GM19324 (cell line): ENCODE data around the gene HPGD.
"Not testable (repeated sequence)": the region's sequence is repeated elsewhere in the genome, so short reads cannot be mapped to it uniquely, and the experiment has no call there.

ENCODE experiments used
- ATAC-seq: cut with Tn5 transposase; IDR thresholded peaks from one replicate; pipeline ENCODE4 v1.9.1; 2021; ENCODE audit warnings: mild to moderate bottlenecking, moderate library complexity; ENCODE audit not compliant: unreplicated experiment, low FRiP score

The HPGD gene

DNA sequence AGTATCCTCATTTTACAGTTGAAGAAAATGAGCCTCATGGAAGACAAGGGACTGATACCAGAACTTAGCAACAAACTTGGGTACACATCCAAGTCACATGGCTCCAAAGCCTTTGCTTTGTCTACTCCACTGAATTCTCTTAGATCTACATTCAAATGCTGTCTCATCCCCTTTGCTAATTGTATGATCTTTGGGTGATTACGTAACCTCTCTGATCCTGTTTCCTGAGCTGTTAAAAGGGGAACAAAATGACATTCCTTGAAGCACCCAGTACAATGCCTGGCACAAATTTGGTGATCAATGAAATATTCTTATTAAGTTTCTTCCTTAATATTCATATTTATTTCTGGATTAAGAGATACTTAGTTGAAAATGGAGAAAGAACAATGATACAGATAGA lies 5.9 kb upstream of the HPGD start:
- ATAC-seq: no peak

DNA sequence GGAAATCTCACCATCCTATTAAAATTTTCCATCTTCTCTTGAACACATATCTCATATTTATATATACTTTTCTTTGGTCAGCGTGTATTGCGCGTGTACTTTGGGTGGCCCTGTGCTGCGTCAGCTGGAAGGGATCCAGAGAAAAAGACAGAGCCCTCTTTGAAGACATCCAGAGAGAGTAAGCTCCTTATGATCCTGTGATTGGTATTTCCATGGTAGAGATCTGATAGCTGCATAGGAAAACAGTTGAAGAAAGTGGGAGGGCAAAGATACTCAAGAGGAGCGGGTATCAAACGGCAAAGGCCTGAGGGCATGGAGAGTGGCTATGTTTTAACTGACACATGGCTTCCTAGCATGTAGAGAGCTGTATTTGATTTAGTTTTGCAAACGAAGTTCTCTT lies 4.4 kb upstream of the HPGD start:
- ATAC-seq: no peak

- ATAC-seq: no peak
Measured at GRCh38 chr4:174524242-174524641, 2.0 kb upstream of the HPGD start.

DNA sequence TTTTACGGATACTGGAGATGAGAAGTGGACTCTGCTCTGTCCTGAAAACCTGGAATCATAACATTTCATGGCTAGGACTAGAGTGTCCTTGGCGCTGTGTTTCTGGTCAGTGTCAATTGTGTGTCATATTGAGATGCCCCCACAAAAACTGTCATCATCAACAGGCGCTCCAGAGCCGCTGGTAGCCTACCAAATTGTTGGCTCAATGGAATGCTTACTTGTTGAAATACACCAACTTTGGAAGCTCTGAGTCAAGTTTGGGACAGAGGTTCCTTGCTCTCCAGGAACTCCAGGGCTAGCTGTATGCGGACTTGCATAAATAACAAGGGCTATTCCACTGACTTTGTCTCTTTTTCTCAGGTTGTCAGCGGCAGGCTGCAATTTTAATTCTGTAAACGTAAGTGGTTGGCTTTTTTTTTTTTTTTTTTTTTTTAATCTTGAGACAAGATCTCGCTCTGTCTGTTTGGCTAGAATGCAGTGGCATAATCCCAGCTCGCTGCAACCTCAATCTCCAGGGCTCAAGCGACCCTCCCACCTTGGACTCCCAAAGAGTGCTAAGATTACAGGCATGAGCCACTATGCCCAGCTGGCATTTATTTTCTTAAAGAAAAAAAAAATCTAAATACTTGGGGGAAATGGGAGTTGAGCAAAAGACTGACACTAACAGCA lies 871 bp upstream of the HPGD start:
- ATAC-seq: no peak

DNA sequence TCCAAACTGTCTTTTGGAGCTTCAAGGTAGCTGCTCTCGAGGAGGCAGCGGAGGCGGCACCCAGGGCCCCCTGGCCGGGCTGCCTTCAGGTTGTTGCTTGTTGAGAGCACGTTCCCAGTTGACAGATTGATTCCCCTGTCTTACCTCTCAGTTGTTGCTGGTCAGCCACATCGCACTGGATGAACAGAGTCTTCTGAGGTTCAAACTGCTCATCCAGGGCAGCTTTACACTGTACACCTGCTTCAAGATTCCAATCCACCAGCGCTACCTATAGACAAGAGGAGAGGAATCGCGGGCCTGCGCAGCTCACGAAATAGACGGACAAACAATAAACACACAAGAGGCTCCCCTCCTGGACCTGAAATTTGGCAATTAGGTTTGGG lies 497 bp downstream of the HPGD start:
- ATAC-seq: peak; percentile 53

DNA sequence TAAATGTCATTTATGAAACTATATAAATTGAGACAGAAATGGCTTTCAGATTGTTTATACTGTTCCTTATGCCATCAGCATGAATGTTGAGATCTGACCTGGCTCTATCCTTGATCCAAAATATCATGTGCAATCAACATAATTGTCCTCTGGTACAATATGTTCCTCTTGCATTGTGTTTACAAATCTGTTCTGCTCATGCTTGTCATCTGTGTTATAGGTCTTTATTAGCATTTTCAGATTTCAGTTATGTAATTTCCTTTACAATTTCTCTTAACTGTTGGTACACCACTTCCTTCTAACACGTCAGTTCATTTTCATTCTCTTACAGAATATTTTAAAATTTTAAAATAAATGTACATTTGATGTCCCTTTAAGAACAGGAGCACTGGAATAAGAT lies 1.6 kb downstream of the HPGD start:
- ATAC-seq: no peak

DNA sequence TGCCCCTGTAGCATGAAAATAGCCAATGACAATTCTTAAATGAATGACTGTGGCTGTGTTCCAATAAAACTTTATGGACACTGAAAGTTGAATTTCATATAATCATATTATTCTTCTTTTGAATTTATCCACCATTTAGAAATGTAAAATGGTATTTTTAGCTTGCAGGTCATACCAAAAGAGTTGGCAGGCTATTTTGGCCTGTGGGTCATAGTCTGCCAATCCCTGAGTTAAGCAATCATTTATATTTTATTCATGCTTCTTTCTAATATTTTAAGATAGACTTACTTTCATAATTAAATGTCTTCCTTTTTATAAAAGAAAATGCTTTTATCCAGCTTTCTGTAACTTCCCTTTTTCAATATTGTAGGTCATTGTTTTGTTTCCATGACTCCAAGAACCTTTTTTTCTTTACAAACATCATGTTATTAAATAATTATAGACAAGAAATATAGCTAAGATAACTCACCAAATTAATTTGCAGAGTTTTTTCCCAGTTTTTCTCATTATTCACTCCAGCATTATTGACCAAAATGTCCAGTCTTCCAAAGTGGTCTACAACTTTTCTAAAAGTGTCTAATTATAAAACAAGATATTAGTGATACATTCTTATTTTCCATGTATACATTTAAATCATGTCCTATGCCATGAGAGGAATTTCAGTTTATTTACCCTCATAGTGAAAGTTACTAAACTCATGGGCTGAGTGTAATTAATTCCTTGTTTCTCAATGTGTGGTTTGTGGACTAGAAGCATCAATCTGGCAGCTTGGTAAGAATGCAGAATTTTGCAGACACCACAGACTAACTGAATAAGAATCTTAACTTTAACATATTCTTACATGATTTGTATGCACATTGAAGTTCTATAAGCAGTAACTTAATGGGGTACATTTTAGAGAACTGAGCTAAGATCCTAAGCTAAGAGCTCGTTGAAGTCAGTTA lies 4.5 kb downstream of the HPGD start:
- ATAC-seq: no peak

DNA sequence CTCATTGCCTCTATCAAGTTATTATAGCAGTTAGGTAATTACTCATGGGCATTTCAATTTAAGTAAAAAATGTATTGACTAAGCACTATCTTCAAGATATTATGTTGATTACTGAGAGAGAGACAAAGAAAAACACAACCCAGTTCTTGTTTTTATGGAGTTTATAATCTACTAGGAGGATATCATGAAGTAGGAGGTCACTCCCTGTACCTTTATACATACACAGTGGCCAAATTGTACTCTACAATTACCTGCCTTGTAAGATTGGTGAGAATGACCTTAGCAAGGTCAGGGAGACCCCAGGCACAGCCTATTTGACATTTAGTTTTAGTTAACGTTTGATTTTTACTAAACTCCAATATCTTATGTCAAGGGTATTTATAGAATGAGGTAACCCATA lies 5.5 kb downstream of the HPGD start:
- ATAC-seq: no peak

GRCh38 chr4:174516345-174516744 lies 5.9 kb downstream of the HPGD start:
- ATAC-seq: no peak

- no peak for ATAC-seq
Measured at GRCh38 chr4:174512745-174513144, 9.5 kb downstream of the HPGD start.

DNA sequence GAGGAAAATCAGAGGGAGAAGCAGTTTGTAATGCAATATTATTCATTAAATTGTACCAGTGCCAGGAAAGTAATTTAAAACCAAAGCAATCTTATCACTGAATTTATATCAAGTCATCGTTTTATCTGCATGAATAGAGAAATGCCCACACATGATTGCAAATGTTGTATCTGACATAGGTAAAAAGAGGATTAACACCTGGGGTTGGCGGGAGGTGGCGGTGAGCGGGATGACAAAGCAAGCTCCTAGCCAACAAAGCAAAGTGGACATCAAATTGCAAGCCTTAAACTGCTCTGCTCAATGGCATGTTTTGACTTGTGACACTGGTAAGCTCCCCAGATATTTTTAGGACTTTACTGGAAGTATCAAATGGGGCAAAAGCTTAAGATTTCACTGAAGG lies 16.4 kb downstream of the HPGD start:
- ATAC-seq: no peak

- ATAC-seq: no peak
Measured at GRCh38 chr4:174505007-174505406, 17.3 kb downstream of the HPGD start.

GRCh38 chr4:174503079-174503715 lies 19.1 kb downstream of the HPGD start:
- no peak for ATAC-seq

DNA sequence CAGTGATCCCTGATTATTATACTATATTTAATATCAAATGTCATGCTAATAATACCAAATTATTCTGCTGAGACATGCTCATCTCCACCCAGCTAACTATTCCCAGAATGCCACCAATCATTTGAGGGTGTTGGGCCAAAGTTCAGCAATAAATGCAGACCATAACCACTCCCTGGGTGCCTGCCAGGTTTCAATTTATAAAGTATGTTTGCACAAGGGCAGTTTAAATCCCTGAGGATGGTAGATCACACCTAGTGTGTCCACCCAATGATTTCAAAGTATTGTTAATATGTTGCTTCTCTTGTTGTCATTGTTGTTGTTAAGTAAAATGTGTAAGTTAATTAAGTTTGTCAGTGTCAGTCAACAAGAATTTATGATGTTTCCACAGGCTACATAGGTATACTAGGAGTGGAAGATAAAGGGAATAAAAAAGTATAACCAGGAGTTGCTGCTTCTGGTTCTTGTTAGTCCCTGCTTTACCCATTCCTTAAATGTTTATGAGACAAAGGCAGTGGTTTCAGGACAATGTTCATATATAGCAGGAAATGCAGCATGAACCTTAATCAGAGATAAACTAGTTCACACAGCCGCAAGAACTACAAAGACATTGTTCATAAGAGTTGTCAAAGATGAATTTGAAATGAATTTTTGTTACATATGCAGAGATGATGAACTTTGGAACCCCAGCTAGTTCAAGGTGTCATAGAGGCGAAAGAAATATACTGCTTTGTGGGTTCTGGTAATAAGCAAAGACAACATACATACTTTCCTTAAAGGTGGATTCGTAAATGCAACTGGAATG lies 25.5 kb downstream of the HPGD start:
- ATAC-seq: no peak

DNA sequence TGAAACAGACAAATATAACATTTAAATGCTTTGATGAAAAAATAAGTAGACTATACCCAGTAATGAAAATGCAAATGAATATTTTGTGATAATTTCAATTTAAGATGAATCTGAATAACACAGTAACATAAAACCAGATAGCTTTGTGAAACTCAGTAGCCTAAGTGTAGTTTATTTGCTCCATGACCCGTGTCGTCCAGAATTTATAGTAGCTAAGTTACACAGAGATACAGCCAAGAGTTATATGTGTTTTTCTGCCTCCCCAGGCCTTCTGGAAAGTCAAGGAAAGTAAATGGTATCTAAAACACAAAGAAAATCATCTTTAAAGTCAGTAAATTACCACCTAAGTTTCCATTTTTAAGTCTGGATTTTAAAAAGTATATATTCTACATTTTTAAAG lies 26.7 kb downstream of the HPGD start:
- ATAC-seq: no peak

DNA sequence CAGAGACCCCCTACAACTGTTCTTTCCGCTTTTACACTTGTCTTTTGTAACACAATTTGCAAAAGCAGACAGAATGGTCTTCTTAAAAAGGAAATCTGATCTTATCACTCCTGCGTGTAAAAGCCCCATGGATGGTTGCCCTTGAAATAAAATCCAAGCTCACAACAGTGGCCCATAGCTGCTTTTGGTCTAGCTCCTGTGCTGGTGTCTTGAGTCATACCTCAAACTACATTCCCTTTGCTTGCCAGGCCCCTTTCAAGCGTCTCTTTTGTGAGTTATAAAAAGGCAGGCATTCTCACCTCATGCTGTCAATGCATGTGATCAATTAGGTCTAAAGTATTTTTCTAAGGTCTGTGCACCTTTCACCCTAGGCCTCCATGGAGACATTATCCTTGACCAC lies 27.6 kb downstream of the HPGD start:
- no peak for ATAC-seq

DNA sequence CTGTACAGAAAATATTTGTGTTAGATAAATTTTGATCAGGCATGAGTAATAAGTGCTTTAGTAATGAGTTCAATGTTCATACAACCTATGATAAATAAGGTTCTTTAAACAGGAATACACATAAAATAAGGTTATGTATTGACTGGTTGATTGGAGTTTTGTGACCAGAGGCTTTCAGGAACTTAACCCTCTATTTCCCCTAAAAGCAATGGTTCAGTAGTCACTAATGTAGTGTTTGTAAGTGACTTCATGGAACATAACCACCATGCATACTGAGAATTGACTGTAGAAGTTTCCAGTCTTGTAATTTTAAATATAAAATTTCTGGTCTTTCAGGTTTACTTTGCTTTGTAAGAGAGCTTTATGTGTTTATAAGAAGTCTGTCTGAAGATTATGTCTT lies 28.1 kb downstream of the HPGD start:
- ATAC-seq: no peak

DNA sequence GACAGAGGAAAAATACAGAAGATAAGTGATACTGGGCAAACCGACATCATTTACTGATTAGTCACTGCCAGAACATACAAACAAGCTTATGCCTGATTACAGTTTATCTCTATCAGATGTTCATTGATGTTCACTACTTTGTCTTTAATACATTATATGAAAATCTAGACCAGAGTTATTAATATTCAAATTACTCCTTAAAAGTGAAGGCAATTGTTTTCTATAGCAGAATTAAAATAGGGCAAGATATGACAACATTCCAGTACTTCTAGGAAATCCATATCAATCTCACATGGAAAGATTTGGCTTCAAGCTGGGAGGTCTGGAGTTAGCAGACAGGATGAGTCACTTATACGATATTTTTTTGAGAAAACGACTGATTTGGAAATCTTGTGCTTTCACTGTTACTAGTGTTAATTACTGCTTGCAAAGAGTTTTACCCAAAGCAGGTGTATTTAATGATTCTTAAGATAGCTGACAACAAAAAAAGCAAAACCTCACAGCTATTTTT lies 31.8 kb downstream of the HPGD start:
- no peak for ATAC-seq

GRCh38 chr4:174488368-174488767 lies 33.9 kb downstream of the HPGD start:
- not testable (repeated sequence) for ATAC-seq

GRCh38 chr4:174485025-174485424 lies 37.3 kb downstream of the HPGD start:
- ATAC-seq: no peak
